SIG-M5 treated with dmso at 0.1 percent for 504 hours (cell line): ENCODE results near the gene ACTL10.
"Not testable (repeated sequence)": the region's sequence is repeated elsewhere in the genome, so short reads cannot be mapped to it uniquely, and the experiment has no call there.

Experiments
- DNase-seq: peaks from one replicate; lab custom pipeline; 2025; ENCODE audit not compliant: unreplicated experiment; lab: John Stamatoyannopoulos, UW

ACTL10 gene

GRCh38 chr20:33666293-33667244, at the start of gene ACTL10:
Gene ACTL10, plus strand, starts transcription at chr20:33666943. Its CDS starts 555 bp downstream, at chr20:33667498.
- DNase-seq, result peak; percentile 99

DNA sequence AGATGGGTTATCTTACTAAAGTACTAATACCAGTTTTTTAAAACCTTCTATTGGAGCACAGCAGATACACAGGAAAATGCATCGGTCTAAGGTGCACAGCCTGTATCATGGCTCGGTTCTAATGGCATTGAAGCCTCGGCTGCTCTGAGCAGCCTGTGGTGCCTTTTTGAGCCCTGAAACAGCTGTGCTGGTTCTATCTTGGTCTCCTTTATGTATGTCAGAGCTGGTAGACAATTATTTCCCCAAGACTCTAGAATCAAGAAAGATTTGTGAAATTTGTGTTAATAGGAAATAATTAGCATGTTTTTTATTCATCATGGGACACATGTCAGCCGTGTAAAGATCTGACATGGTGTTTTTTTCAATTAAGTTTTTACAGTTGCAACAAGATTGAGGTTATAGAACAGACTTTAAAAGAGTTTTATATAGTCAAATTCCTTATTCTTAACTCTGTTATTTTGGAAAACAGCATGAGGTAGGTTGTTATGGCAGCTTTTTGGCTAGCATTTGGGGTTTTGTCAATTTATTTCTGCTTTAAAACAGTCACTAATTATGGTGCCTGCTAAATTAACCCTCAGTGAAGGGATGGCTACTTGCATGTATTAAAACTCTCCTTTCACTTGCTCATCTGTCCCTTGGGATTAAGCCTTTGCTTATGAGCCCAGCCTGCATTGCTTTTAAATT, 44.9 kb upstream of the ACTL10 start:
- no peak for DNase-seq

GRCh38 chr20:33622705-33623365, 43.9 kb upstream of the ACTL10 start:
- no peak for DNase-seq

- no peak for DNase-seq
Observed at GRCh38 chr20:33624399-33624798, 42.3 kb upstream of the ACTL10 start.

DNA sequence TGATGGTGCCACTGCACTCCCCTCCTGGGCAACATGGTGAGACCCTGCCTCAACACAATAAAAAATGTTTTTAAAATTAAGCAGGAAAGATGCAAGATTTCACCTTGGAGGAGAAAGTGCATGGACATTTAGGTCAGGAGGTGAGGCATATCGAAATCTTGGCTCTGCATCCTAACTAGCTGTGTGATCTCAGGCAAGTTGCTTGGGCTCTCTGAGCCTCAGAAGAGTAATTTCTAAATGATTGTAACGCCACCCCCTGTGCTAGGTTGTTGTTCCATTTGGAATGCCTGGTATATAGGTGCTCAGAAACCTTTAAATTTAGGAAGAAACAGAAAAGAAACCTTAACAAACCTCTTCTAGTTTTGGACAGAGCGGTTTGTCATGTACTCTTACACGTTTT, 40.6 kb upstream of the ACTL10 start:
- no peak for DNase-seq

- DNase-seq, result no peak
Observed at GRCh38 chr20:33627577-33628216, 39.0 kb upstream of the ACTL10 start.

GRCh38 chr20:33629533-33629932, 37.2 kb upstream of the ACTL10 start:
- no peak for DNase-seq

- no peak for DNase-seq
Observed at GRCh38 chr20:33629979-33630378, 36.8 kb upstream of the ACTL10 start.

- no peak for DNase-seq
Observed at GRCh38 chr20:33630507-33630906, 36.2 kb upstream of the ACTL10 start.

GRCh38 chr20:33631910-33632309, 34.8 kb upstream of the ACTL10 start:
- not testable (repeated sequence) for DNase-seq

DNA sequence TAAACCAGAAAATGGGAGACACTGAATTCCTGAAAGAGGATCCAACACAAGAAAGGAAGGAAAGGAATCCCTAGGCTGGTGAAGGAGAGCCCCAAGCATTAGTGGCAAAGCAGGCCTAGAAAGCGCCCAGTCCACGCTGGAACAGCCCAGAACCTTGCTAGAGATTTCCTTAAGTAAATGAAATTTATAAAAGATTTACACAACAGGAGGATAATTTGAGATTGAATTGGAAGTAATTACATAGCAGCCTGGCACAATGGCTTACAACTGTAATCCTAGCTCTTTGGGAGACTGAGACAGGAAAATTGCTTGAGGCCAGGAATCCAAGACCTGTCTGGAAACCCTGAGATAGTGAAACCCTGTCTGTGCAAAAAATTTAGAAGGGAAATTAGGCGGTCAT, 31.4 kb upstream of the ACTL10 start:
- no peak for DNase-seq

DNA sequence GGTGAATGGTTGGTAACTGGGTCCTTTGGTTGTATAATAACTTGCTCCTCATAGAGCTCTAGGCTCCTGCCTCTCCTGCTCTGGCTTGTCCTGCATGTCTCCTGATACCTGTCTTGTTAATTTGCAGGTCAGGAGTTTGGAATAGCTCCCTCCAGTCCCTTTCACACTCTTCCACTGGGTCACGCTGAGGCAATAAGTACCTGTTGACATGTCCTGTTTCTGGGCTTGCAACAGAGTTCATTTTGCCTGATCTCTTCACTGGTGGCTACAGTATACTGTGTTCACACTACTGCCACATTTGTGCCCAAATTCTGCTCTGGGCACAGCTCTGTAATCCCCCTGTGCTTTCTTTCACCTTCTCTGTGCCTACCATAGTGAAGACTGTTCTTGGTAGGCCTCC, 30.0 kb upstream of the ACTL10 start:
- DNase-seq, result no peak

DNA sequence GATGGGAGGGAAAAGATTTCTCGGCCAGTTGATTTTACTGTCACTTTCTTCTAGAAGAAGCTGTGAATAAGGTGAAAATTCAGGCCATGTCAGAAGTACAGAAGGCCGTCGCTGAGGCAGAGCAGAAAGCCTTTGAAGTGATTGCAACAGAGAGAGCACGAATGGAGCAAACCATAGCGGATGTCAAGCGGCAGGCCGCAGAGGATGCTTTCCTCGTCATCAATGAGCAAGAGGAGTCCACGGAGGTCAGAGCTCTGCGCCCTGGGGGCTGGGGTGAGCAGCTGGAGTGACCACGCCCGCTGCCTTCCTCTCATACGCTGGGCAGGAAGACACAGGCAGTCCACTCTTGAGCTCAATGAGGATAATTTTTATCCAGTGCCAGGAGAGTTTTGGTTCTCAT, 26.5 kb upstream of the ACTL10 start:
- no peak for DNase-seq

- DNase-seq, result no peak
Observed at GRCh38 chr20:33644313-33645071, 22.3 kb upstream of the ACTL10 start.

DNA sequence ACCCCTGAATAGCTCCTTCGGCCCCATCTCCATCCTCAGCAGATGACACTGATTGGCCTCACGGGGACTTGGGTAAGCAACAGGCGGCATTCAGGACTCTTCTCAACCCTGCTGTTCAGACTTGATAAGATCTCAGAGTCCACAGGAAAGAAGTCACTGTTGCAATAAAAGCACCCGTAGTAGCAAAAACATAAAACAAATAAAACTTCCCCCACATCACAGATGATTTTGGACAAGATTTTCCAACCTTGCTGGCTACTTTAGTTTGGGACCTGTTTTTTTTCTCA, 21.7 kb upstream of the ACTL10 start:
- no peak for DNase-seq

- DNase-seq, result no peak
Observed at GRCh38 chr20:33645396-33645795, 21.3 kb upstream of the ACTL10 start.

GRCh38 chr20:33646191-33646590, 20.6 kb upstream of the ACTL10 start:
- no peak for DNase-seq

DNA sequence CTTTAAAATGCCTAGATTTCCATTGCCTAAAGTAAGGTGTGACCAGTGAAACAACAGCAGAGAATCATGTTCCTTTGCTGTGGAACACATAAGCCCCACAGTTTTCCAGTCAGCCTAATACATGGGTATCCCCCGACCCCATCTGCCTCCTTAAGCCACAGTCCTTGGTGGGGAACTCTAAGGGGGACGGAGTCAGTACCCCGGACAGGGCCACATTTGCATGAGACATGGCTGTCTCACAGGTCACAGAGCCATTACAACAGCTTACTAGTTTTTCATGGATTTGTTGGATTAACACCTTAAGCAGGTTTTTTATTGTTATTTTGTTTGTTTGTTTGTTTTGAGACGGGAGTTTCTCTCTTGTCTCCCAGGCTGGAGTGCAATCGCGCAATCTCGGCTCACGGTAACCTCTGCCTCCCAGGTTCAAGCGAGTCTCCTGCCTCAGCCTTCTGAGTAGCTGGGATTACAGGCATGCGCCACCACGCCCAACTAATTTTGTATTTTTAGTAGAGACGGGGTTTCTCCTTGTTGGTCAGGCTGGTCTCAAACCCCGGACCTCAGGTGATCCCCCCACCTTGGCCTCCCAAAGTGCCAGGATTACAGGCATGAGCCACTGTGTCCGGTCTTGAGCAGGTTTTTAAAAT, 19.7 kb upstream of the ACTL10 start:
- not testable (repeated sequence) for DNase-seq

DNA sequence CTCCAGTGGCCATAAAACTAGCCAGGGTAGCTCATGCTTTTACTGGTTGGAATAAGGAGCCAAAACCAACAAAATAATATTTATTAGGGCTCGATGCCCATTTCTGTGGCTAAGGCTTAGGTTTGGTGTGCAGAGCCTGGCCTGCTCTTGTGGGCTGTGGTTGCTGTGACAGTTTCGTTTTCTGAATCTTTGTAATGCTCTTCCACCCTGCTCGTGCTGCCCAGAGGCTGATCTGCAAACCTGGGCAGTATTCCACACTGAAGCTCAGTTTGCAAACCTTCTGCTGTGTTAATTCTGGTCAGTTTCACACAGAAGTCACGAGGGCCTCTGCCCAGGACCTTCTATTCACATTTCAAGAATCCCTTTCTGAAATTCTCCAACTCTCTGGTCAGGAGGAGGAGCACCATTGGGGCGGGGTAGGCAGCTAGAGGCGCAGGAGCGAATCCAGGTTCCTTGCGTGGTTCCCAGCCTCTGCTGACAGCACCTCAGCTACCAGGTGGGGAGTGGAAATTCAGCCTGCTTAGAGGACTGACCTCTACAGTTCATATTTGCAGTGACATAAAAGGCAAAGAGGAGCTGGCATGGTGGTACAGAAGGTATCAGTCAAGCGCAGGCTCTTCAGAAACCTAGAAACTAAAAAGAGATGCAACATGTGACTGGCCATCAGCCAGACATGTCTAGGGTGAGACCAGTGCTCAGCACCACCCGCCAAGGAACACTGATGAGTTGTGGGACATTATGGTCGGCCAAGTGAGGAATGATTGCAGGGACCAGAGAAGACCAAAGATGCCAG, 18.9 kb upstream of the ACTL10 start:
- no peak for DNase-seq
